ENCODE data around the gene NECAB3. TPM values are rescaled to one million over a fixed set of nuclear protein-coding genes. Genes with fewer than 3 reads are reported as not detected.

Gene NECAB3
- 30.3 TPM for total RNA-seq

GRCh38 chr20:33674294-33675135 lies at the start of gene NECAB3:
TSS of gene NECAB3 (minus strand) at chr20:33674428. CDS start at chr20:33674352, 76 bp downstream.

DNA sequence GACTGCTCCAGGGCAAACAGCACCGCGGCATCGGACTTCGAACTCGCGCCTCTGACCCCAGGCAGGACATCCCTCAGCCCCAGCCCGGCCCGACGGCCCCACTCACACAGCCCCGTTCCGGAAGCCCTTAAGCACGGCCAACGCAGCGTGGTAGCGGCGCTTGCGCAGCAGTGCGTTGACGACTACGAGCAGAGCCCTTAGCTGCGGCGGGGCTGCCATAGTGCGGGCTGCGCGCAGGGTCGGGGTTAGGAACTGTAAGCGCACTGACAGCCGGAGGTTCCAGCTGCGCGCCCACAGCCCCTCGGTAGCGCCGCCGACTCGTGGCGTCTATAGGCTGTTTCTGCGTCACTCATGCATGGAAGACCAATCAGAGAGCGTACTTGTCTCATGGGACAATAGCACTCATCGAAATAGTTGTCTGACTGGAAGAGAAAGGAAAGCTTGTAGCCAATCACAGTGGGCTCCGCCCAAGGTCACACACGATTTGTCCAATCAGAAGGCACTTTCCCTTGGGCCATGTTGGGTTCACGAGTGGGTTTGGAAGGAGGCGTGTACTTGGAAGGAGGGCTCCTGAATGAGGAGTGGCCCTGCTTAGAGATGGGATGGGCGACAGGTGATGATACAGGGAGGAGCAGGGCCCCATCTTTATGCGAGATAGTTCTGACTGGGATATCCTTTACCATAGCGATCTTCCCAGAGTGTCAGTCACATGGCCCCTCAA lies 45.9 kb upstream of the NECAB3 start, which contains the start of gene PXMP4:
TSS of gene PXMP4 (minus strand) at position 322 of the 721 bp plus-strand sequence. CDS start at position 219, 103 bp downstream.

GRCh38 chr20:33686100-33686983 lies 12.1 kb upstream of the NECAB3 start, which contains the start of gene E2F1:
TSS of gene E2F1 (minus strand) at chr20:33686385. CDS start at chr20:33686264, 121 bp downstream.

DNA sequence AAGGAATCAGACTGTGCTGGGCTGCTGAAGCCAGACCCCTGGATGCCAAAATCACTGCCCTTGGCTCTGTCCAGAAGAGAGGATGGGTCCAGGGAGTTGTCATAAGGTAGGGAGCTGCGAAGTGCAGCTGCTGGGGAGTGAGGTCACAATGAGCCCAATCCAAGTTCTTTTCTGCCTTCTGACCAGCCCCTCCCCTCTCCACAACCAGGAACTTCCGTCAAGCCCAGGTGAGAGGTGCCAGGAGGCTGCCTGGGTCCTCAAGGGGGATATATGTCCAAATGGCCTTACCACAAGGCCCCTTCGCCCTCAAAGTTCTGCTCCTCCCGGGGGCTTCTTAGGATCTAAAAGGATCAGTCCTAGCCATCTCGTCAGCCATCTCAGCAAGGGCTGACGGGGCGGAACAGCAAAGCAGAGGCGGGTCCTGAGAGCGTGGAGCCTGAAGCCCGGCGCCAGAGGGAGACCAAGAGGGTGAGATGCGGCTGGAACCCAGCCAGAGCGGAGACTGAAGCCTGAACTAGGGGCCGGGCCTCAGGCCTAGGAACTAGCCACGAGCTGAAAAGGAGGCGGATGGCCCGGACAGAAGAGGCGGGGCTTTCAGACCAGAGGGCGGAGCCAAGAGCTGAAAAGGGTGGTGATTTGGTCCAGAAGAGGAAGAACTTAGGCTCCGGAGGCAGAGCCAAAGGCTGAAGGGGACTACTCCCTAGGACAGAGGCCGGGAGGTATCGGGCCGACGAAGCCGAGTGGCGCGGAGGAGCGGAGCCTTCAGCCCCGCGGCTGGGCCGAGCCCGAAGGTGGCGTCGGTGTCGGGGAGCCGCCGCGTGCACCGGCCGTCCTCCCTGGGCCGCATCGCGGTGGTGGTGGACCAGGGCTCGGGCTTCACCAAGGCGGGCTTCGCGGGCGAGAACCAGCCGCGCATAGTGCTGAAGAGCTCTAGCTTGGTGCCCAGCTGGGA lies 7.7 kb downstream of the NECAB3 start, which contains the start of gene ACTL10:
TSS of gene ACTL10 (plus strand) at position 651 of the 952 bp plus-strand sequence. CDS start 555 bp downstream, outside the sequence.

GRCh38 chr20:33662172-33662571 lies 12.1 kb downstream of the NECAB3 start, which contains the start of gene C20orf144:
TSS of gene C20orf144 (plus strand) at chr20:33662327. CDS start at chr20:33662346, 19 bp downstream.

Other genes with a start within 250 kb of the NECAB3 start
- gene SNTA1, start 230.7 kb downstream of the NECAB3 start, total RNA-seq = 20.9 TPM
- gene CBFA2T2, start 184.3 kb downstream of the NECAB3 start, total RNA-seq = 23.0 TPM
- gene C20orf144, start 12.1 kb downstream of the NECAB3 start, total RNA-seq = not detected
- 0.70 TPM for gene ACTL10, start 7.5 kb downstream of the NECAB3 start, total RNA-seq
- 6.0 TPM for gene E2F1, start 12.0 kb upstream of the NECAB3 start, total RNA-seq
- gene PXMP4, start 45.9 kb upstream of the NECAB3 start, total RNA-seq = 12.7 TPM
- 3.1 TPM for gene ZNF341, start 57.6 kb upstream of the NECAB3 start, total RNA-seq
- gene CHMP4B, start 136.9 kb upstream of the NECAB3 start, total RNA-seq = 41.3 TPM